Iris pigment epithelial cell (primary cell): ENCODE results near the gene MGAT4A.

Experiments used
- DNase-seq: peaks from one replicate; pipeline ENCODE4 v3.0.0-alpha.2; 2011; ENCODE audit warnings: low read depth

The MGAT4A gene

GRCh38 chr2:98572211-98572610, 158.7 kb downstream of the MGAT4A start:
- no peak for DNase-seq

DNA sequence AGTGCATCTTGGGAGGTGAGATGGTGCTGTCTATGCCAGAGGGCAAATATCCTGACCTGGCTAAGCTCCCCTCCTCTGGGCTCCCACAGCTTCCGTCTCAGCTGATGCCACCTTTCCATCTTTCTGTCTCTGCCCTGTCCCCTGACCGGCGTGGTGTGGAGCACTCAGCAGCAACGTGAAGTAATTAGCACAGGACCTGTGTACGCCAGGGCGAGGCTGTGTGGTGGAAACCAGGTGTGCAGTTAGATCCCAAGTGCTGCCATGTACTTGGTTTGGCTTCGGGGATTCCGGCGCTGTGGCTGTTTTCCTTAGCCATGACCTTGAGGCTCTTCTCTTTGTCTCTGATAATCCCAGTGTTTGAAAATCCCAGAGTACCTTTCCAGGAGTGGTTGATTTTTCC, 159.1 kb downstream of the MGAT4A start:
- DNase-seq: no peak

- no peak for DNase-seq
These were observed 159.7 kb downstream of the MGAT4A start for GRCh38 chr2:98571121-98571701.

- no peak for DNase-seq
These were observed 160.6 kb downstream of the MGAT4A start for GRCh38 chr2:98570356-98570755.

- no peak for DNase-seq
These were observed 161.0 kb downstream of the MGAT4A start for GRCh38 chr2:98569915-98570314.

DNA sequence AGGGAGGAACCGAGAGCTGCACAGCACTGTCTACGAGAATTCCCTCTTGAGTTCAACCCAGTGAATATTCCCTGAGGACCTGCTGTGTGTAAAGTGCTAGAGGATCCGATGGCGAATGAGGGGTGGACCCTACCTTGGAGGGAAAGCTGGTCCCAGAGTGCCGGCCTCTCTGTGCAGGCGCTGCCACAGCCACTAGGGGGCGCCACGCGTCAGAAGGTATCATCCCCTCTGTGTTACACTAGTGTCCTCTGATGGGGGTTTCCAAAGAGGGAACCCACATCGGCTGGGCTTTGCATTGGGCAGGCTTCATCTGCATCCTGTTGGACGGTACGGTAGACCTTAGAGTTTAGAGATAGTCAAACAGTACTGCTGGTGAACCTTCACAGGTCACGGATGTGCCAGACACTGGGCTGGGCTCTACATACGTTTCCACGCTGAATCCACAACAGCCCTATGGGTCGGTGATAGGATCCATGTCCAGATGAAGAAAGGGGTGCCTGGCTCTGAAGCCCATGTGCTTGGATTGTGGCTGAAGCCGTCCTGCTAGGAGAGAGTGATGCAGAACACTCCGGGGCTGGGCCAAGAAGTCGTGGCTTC, 161.6 kb downstream of the MGAT4A start:
- no peak for DNase-seq
